Measurements from ENCODE around the gene MYLK2.

GRCh38 chr20:31806564-31807355 is 12.4 kb upstream of the MYLK2 start:
- TF ChIP-seq CTCF (IDR thresholded peaks at IDR 0.05 in 2 of 3, conservative IDR thresholded peaks at IDR 0.05 in 1 of 3; ENCODE audit: control insufficient read depth in 2 of 3, extremely low read depth in 1 of 3, insufficient read depth in 1 of 3, low read depth in 3 of 3, low read length in 3 of 3) (no peak), NR2C2 (IDR thresholded peaks at IDR 0.05; ENCODE audit: borderline replicate concordance, control insufficient read depth, insufficient read length, low read depth) (no peak), MXI1 (IDR thresholded peaks at IDR 0.05; ENCODE audit: low read depth, low read length) (no peak), RFX5 (IDR thresholded peaks at IDR 0.05; ENCODE audit: low read depth, low read length) (no peak), POLR2A (IDR thresholded peaks at IDR 0.05; ENCODE audit: low read depth, low read length) (no peak), CHD4 (IDR thresholded peaks at IDR 0.05) (no peak)

Measured in GM12878 (cell line).